Measurements from ENCODE around the gene SACS. TPM values are rescaled to one million over a fixed set of nuclear protein-coding genes. Genes with fewer than 3 reads are reported as not detected.

The SACS gene
- total and polyA plus RNA-seq, 9 donors: 3.2 to 16.9 (median 13.0) TPM

GRCh38 chr13:23354520-23354919 is 79.0 kb downstream of the SACS start:
- Histone ChIP-seq H3K4me1 (ENCODE audit: insufficient read depth) (no peaks in the 10 kb centered on the region), H3K36me3 (no peaks in the 10 kb centered on the region), H3K4me3 (no peak overlapping the region), H3K9me3 (no peaks in the 10 kb centered on the region), H3K27me3 (no peaks in the 10 kb centered on the region), H3K27ac (no peak overlapping the region)
- 91 to 93% (median 92%) methylated on average over 5 of the region's 5 CpGs for whole genome bisulfite sequencing, 3 donors
- TF ChIP-seq EP300 (IDR thresholded peaks at IDR 0.05) (no peak), CTCF (IDR thresholded peaks at IDR 0.05) (no peak), POLR2A (IDR thresholded peaks at IDR 0.05) (no peak)
- intact Hi-C loops (cut with DNase I): no loop called here
- no peak for DNase-seq

GRCh38 chr13:23352161-23352560 is 81.3 kb downstream of the SACS start:
- WGBS, 3 donors: 68 to 71% (median 69%) methylated on average over 4 of the region's 4 CpGs
- intact Hi-C loops (cut with DNase I): no loop called here
- no peak overlapping the region for H3K27ac ChIP-seq
- no peaks in the 10 kb centered on the region for H3K36me3 ChIP-seq
- peaks cover 8% of the 10 kb centered on the region for H3K4me1 ChIP-seq (ENCODE audit: insufficient read depth)
- H3K9me3 ChIP-seq: no peaks in the 10 kb centered on the region
- H3K27me3 ChIP-seq: no peaks in the 10 kb centered on the region
- TF ChIP-seq CTCF (IDR thresholded peaks at IDR 0.05): no peak
- no peak for DNase-seq
- no peak overlapping the region for H3K4me3 ChIP-seq

GRCh38 chr13:23350009-23350408 is 83.5 kb downstream of the SACS start:
- intact Hi-C loops (cut with DNase I): no loop called here
- Histone ChIP-seq H3K4me3 (no peak overlapping the region), H3K36me3 (no peaks in the 10 kb centered on the region), H3K27me3 (no peaks in the 10 kb centered on the region), H3K9me3 (no peaks in the 10 kb centered on the region), H3K4me1 (ENCODE audit: insufficient read depth) (peaks cover 10% of the 10 kb centered on the region), H3K27ac (no peak overlapping the region)
- TF ChIP-seq CTCF (IDR thresholded peaks at IDR 0.05) (no peak), POLR2A (IDR thresholded peaks at IDR 0.05) (no peak), EP300 (IDR thresholded peaks at IDR 0.05) (no peak)
- 80 to 89% (median 86%) methylated on average over 3 of the region's 3 CpGs for WGBS, 3 donors
- no peak for DNase-seq

GRCh38 chr13:23349161-23349897 is 84.2 kb downstream of the SACS start:
- no peak overlapping the region for H3K27ac ChIP-seq
- peaks cover 12% of the 10 kb centered on the region for H3K4me1 ChIP-seq (ENCODE audit: insufficient read depth)
- TF ChIP-seq CTCF (IDR thresholded peaks at IDR 0.05): no peak
- intact Hi-C loops (cut with DNase I): no loop called here
- H3K27me3 ChIP-seq: no peaks in the 10 kb centered on the region
- WGBS, 3 donors: 95% methylated on average over 4 of the region's 4 CpGs
- no peaks in the 10 kb centered on the region for H3K36me3 ChIP-seq
- no peak for DNase-seq
- no peaks in the 10 kb centered on the region for H3K9me3 ChIP-seq
- no peak overlapping the region for H3K4me3 ChIP-seq
